Panc1 (cell line): ENCODE measurements around the gene NT5C2.

ENCODE experiments used
- POLR2AphosphoS5 ChIP-seq: IDR thresholded peaks from 2 replicates; pipeline ENCODE4 v1.6.1; 2012; ENCODE audit warnings: mild to moderate bottlenecking, low read depth, low read length, moderate library complexity
- TF ChIP-seq, protein P1 (sequence below): fragments of 450-650 bp; IDR thresholded peaks from 2 replicates; pipeline ENCODE4 v1.5.1; 2017; ENCODE audit warnings: mild to moderate bottlenecking
- TF ChIP-seq, protein P2 (sequence below), 2 experiments: IDR thresholded peaks; 2 replicates each; pipeline ENCODE4 v1.6.1; 2011 to 2012; ENCODE audit warnings: low read depth in 2 of 2, control low read depth in 1 of 2, low read length in 1 of 2, mild to moderate bottlenecking in 1 of 2, moderate library complexity in 1 of 2; ENCODE audit not compliant: insufficient read depth in 1 of 2

DNA sequence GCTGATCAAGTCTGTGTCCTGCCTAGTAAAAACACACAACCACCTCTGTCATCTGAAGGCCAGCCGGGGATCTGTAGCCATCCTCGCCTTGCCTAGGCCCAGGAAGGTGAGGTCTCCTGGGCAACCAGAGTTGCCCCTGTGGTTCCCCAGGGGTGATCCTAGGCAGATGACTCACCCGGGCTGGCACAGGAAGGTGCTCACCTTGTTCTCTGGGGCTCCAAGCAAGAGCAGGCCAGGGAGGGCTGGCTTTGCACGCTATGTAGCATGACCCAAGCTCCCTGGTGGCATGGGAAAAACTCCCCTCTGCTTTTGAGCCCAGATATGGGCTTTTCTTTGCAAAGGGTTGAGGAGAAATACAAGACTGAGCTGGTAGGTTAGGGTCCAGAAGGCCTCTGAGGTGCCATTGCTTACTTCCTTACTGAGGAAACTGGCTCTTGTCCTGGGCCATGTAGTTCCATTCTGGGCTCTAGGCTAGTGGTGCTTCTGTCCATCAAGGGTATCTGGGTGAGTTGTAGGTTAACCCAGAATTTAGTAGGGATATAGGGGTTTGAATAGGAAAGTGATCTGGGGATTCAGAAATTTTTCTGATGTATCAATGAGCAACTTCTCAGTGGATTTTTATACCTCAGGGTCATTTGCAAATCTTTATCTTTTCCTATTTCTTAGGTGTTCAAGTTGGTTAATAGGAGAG is 112.0 kb downstream of the NT5C2 start:
- TF ChIP-seq, protein P1, sequence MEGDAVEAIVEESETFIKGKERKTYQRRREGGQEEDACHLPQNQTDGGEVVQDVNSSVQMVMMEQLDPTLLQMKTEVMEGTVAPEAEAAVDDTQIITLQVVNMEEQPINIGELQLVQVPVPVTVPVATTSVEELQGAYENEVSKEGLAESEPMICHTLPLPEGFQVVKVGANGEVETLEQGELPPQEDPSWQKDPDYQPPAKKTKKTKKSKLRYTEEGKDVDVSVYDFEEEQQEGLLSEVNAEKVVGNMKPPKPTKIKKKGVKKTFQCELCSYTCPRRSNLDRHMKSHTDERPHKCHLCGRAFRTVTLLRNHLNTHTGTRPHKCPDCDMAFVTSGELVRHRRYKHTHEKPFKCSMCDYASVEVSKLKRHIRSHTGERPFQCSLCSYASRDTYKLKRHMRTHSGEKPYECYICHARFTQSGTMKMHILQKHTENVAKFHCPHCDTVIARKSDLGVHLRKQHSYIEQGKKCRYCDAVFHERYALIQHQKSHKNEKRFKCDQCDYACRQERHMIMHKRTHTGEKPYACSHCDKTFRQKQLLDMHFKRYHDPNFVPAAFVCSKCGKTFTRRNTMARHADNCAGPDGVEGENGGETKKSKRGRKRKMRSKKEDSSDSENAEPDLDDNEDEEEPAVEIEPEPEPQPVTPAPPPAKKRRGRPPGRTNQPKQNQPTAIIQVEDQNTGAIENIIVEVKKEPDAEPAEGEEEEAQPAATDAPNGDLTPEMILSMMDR = no peak
- TF ChIP-seq POLR2AphosphoS5 = peak; percentile 76
- TF ChIP-seq, protein P2, sequence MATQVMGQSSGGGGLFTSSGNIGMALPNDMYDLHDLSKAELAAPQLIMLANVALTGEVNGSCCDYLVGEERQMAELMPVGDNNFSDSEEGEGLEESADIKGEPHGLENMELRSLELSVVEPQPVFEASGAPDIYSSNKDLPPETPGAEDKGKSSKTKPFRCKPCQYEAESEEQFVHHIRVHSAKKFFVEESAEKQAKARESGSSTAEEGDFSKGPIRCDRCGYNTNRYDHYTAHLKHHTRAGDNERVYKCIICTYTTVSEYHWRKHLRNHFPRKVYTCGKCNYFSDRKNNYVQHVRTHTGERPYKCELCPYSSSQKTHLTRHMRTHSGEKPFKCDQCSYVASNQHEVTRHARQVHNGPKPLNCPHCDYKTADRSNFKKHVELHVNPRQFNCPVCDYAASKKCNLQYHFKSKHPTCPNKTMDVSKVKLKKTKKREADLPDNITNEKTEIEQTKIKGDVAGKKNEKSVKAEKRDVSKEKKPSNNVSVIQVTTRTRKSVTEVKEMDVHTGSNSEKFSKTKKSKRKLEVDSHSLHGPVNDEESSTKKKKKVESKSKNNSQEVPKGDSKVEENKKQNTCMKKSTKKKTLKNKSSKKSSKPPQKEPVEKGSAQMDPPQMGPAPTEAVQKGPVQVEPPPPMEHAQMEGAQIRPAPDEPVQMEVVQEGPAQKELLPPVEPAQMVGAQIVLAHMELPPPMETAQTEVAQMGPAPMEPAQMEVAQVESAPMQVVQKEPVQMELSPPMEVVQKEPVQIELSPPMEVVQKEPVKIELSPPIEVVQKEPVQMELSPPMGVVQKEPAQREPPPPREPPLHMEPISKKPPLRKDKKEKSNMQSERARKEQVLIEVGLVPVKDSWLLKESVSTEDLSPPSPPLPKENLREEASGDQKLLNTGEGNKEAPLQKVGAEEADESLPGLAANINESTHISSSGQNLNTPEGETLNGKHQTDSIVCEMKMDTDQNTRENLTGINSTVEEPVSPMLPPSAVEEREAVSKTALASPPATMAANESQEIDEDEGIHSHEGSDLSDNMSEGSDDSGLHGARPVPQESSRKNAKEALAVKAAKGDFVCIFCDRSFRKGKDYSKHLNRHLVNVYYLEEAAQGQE (IDR thresholded peaks at IDR 0.05; ENCODE audit: insufficient read depth in 1 of 2, low read depth in 2 of 2, low read length in 1 of 2) = no peak
